SK-N-SH treated with all-trans-retinoic acid at 6 μM for 48 hours (cell line): ENCODE measurements around the gene GNA15.

ENCODE experiments used
- ARNTL ChIP-seq: fragments of 450-650 bp; formaldehyde crosslinking; IDR thresholded peaks from 2 replicates; pipeline ENCODE4 v1.5.0; 2020; ENCODE audit warnings: low read depth, mild to moderate bottlenecking, moderate library complexity, borderline replicate concordance
- ISL1 ChIP-seq: fragments of 250-450 bp; sonication (Bioruptor Pico); IDR thresholded peaks from 2 replicates; pipeline ENCODE4 v2.1.2; 2022; ENCODE audit warnings: mild to moderate bottlenecking, moderate library complexity
- PATZ1 ChIP-seq: fragments of 250-450 bp; sonication (Bioruptor Pico); IDR thresholded peaks from 2 replicates; pipeline ENCODE4 v1.8.0; 2020; ENCODE audit warnings: mild to moderate bottlenecking, moderate library complexity, borderline replicate concordance
- TCF4 ChIP-seq: fragments of 250-450 bp; sonication (Bioruptor Pico); IDR thresholded peaks from 2 replicates; pipeline ENCODE4 v1.8.0; 2021; ENCODE audit warnings: mild to moderate bottlenecking, moderate library complexity, borderline replicate concordance
- ZC3H10 ChIP-seq: fragments of 250-450 bp; sonication (Bioruptor Pico); IDR thresholded peaks from 2 replicates; pipeline ENCODE4 v1.5.1; 2021; ENCODE audit warnings: mild to moderate bottlenecking, moderate library complexity
- ZFP3 ChIP-seq: fragments of 250-450 bp; sonication (Bioruptor Pico); IDR thresholded peaks from 2 replicates; pipeline ENCODE4 v1.5.0; 2020; ENCODE audit warnings: mild to moderate bottlenecking, moderate library complexity

DNA sequence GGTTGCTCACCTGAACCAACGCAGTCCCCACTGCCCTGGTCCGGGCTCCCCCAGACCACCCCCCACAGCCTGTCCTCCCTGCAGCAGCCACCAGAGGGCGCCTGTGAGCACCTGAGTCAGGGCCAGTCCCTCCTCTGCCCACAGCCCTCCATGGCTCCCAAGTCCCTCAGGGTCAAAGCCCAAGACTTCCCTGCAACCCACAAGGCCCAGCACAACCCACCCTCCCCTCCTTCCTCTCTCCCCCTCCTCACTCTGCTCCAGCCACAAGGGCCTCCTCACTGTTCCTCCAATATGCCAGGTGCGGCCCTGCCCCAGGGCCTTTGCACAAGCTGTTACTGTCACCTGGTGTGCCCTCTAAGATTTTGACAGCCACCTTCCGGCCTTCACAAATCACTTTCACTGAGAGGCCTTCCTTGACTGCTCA lies 10.9 kb downstream of the GNA15 start:
- TF ChIP-seq ZC3H10 (no peak), ARNTL (no peak), PATZ1 (CRISPR knock-in tag) (no peak), ZFP3 (CRISPR knock-in tag) (no peak), TCF4 (CRISPR knock-in tag) (no peak), ISL1 (CRISPR knock-in tag) (no peak)
